Spleen (tissue), 7 donors: ENCODE data around the gene ZNF467.

ENCODE experiments used
- POLR2A ChIP-seq, 3 donors: fragments of 450-650 bp; IDR thresholded peaks; one replicate each; pipeline ENCODE4 v1.5.1; 2017; ENCODE audit warnings: antibody characterized with exemption in 3 of 3, mild to moderate bottlenecking in 1 of 3
- TF ChIP-seq, protein P1 (sequence below), 11 experiments: fragments of 200-600 bp in 7 of 11; fragments of 450-650 bp in 4 of 11; sonication (generic) in 4 of 11; IDR thresholded peaks in 8 of 11; conservative IDR thresholded peaks in 3 of 11; 1 replicate in 7 of 11; 2 replicates in 4 of 11; pipeline versions ENCODE4 v1.4.0 to v1.8.0; 2016 to 2021; ENCODE audit warnings: antibody characterized with exemption in 11 of 11, inconsistent platforms in 4 of 11, mild to moderate bottlenecking in 1 of 11
- donor health status: DM: no; HTN: no; CAD: no; lungs with moderate emphysema.
- donor health status: DM: no; HTN: no; CAD: no.
- donor health status: DM: no; HTN: no; CAD: no.

DNA sequence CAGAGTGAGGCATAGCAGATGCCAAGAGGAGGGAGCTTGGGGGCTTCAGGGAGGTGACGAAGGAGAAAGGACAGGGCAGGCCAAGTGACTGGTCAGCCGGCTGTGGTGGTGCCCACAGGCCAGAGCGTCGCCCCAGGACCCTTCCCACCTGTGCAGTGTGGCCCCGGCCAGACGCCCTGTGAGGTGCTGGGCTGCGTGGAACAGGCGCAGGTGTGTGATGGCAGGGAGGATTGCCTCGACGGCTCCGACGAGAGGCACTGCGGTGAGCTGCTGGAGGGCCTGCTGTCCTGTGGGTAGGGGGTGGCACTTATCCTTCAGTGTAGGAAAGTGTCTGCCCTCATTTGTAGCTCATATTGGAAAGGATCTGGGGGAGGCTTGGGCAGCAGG is 26.8 kb upstream of the ZNF467 start:
- no peak for TF ChIP-seq POLR2A (IDR thresholded peaks at IDR 0.05)
- TF ChIP-seq, protein P1, sequence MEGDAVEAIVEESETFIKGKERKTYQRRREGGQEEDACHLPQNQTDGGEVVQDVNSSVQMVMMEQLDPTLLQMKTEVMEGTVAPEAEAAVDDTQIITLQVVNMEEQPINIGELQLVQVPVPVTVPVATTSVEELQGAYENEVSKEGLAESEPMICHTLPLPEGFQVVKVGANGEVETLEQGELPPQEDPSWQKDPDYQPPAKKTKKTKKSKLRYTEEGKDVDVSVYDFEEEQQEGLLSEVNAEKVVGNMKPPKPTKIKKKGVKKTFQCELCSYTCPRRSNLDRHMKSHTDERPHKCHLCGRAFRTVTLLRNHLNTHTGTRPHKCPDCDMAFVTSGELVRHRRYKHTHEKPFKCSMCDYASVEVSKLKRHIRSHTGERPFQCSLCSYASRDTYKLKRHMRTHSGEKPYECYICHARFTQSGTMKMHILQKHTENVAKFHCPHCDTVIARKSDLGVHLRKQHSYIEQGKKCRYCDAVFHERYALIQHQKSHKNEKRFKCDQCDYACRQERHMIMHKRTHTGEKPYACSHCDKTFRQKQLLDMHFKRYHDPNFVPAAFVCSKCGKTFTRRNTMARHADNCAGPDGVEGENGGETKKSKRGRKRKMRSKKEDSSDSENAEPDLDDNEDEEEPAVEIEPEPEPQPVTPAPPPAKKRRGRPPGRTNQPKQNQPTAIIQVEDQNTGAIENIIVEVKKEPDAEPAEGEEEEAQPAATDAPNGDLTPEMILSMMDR (IDR thresholded peaks at IDR 0.05 in 8 of 11, conservative IDR thresholded peaks at IDR 0.05 in 3 of 11) = peak in 3 of 11 experiments; percentile 1 to 33 (median 9)
